ENCODE measurements around the gene FHL3. TPM values are rescaled to one million over a fixed set of nuclear protein-coding genes. Genes with fewer than 3 reads are reported as not detected.

FHL3 gene
- total RNA-seq, 1 donor from 2014 or later = 17.6 TPM

DNA sequence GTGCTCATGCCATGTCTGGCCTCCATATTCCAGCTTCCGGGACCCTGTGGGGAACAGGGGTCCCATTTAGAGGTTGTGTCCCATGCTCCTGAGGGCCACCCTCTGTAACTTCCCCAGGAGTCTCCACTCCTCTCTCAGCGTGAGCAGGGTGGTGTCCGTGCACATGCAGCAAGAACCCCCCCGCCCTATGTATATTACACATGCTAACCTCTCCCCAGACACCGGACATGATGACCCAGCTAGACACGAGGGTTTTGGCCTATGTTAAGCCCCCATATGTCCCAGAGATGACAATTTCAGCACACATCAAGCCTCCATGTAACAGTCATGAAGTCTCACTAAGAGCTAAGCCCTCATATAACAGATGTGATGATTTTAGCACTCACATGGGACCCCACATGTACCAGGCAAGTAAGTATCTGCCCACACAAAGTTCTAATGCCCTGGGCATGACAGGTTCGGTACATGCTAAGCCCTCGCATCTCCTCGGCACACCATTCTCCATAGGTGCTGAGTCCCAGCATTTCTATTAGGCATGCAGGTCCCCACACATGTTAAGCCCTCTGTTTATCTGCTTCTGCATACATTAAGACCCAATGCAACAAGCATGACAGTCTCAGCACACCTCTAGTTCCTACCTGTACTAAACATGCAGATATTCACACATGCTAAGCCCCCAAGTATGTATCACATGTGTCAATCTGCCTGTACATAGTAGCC is 7.1 kb downstream of the FHL3 start:
- Mint-ChIP-seq H3K4me3 (ENCODE audit: low read depth) (no peak overlapping the region), H3K27me3 (no peaks in the 10 kb centered on the region), H3K27ac (no peak overlapping the region), H3K9me3 (ENCODE audit: low read depth) (no peaks in the 10 kb centered on the region), H3K4me1 (ENCODE audit: low read depth) (peaks cover 12% of the 10 kb centered on the region), H3K36me3 (ENCODE audit: insufficient read depth) (peaks cover 4% of the 10 kb centered on the region)
- TF ChIP-seq, protein P1, sequence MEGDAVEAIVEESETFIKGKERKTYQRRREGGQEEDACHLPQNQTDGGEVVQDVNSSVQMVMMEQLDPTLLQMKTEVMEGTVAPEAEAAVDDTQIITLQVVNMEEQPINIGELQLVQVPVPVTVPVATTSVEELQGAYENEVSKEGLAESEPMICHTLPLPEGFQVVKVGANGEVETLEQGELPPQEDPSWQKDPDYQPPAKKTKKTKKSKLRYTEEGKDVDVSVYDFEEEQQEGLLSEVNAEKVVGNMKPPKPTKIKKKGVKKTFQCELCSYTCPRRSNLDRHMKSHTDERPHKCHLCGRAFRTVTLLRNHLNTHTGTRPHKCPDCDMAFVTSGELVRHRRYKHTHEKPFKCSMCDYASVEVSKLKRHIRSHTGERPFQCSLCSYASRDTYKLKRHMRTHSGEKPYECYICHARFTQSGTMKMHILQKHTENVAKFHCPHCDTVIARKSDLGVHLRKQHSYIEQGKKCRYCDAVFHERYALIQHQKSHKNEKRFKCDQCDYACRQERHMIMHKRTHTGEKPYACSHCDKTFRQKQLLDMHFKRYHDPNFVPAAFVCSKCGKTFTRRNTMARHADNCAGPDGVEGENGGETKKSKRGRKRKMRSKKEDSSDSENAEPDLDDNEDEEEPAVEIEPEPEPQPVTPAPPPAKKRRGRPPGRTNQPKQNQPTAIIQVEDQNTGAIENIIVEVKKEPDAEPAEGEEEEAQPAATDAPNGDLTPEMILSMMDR (IDR thresholded peaks at IDR 0.05; ENCODE audit: unreplicated experiment) = no peak
- no peak for DNase-seq (ENCODE audit: low spot score, unreplicated experiment)

DNA sequence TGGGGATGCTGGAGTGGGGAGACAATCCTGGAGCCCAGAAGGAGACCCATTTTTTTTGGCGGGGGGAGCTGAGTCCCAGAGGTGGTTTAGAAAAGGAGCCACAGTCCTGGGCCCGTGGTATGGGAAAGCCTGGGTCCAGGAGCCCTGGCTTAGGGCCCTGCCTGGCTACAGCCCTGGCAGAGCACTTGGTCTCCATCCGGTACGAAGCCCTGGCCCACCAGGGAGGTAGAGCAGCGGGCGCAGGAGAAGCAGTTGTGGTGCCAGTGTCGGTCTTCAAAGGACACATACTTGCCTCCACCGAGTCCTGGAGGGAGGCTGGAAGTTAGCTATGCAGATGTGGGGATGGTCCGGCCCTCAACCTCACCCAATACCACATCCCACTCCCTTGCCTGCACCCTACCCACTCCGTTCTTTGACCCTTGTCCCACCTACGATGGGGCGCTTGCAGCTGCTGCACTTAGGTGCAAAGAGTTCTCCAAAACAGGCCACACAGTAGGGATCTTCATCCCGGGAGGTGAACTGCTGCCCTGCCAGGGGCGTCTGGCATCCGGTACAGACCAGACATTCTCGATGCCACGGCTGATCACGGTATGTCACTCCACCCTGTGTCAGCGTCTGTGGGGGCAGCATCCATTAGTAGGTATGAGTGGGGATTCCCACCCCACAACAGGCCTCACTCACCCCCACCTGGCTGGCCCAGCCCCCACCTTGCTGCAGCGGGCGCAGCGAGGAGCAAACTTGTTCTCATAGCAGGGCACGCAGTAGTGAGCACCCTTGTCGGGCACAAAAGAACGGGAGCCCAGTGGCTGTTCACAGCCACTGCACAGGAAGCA is 7.8 kb downstream of the FHL3 start:
- H3K27me3 Mint-ChIP-seq = no peaks in the 10 kb centered on the region
- TF ChIP-seq, protein P1 (IDR thresholded peaks at IDR 0.05; ENCODE audit: unreplicated experiment) = no peak
- H3K4me3 Mint-ChIP-seq (ENCODE audit: low read depth) = no peak overlapping the region
- H3K36me3 Mint-ChIP-seq (ENCODE audit: insufficient read depth) = peaks cover 4% of the 10 kb centered on the region
- no peak overlapping the region for H3K27ac Mint-ChIP-seq
- peaks cover 12% of the 10 kb centered on the region for H3K4me1 Mint-ChIP-seq (ENCODE audit: low read depth)
- H3K9me3 Mint-ChIP-seq (ENCODE audit: low read depth) = no peaks in the 10 kb centered on the region
- DNase-seq (ENCODE audit: low spot score, unreplicated experiment) = no peak

DNA sequence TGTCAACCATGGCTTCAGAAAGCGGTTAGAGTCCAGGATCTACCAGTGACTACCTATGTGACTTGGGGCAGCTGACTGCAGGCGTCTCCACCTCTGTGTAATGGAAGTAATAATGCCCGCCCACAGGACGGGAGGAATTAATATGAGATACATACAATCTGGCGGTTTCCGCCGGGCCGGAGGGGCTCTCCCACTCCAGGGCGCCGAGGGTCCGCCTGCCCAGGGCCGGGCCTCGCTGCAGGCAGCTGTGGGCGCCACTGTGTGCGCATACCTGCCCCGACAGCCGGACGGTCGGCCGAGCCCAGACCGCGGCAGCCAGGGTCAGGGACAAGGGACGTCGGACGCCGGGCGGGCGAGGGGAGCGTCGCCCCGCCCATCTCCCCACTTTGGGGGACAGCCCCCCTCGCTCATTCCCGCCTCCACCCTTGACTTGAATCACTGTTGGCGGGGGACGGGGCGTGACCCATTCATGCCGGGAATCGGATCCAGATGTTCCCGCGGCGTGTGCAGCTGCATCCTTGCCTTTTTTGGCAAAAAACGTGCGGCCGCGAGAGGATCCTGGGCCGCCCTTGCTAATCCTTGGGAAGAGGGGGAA is 9.5 kb downstream of the FHL3 start:
- TF ChIP-seq, protein P1 (IDR thresholded peaks at IDR 0.05; ENCODE audit: unreplicated experiment) = no peak
- Mint-ChIP-seq H3K4me1 (ENCODE audit: low read depth) (peaks cover 11% of the 10 kb centered on the region), H3K36me3 (ENCODE audit: insufficient read depth) (peaks cover 4% of the 10 kb centered on the region), H3K9me3 (ENCODE audit: low read depth) (no peaks in the 10 kb centered on the region), H3K27me3 (no peaks in the 10 kb centered on the region), H3K4me3 (ENCODE audit: low read depth) (peak overlapping the region; percentile 62), H3K27ac (no peak overlapping the region)
- DNase-seq (ENCODE audit: low spot score, unreplicated experiment) = no peak

DNA sequence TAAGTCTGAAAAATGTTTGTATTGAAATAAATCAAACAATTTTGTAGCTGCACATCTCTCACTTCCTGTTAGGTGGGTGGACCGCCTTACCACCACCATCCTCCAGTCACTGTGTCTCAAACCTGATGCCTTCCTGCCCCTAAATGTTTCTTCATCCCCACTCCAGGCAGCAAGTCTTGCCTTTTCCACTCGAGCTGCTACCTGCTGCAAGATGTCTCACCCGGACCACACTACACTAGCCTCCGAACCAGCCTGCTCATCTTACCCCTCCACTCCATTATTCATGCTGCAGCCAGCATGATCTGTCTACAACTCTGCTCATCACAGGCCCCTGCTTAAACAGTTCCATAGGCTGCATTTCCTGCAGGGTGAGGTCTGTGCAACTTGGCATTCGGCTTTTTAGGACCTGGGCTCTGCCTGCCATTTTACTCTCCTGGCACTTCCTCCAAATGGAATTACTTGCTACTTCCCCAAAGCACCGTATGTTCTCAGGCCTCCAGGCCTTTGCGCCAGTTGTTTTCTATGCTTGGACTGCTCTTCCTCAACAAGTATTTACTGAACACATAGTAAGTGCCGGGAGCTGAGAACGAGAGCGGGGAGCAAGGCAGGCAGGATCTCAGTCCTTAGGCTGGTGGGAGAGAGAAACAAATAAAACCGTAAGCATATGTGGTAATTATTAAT is 10.3 kb downstream of the FHL3 start:
- Mint-ChIP-seq H3K4me3 (ENCODE audit: low read depth) (no peak overlapping the region), H3K4me1 (ENCODE audit: low read depth) (peaks cover 5% of the 10 kb centered on the region), H3K9me3 (ENCODE audit: low read depth) (no peaks in the 10 kb centered on the region), H3K27ac (no peak overlapping the region), H3K27me3 (no peaks in the 10 kb centered on the region), H3K36me3 (ENCODE audit: insufficient read depth) (peaks cover 4% of the 10 kb centered on the region)
- no peak for DNase-seq (ENCODE audit: low spot score, unreplicated experiment)
- TF ChIP-seq, protein P1 (IDR thresholded peaks at IDR 0.05; ENCODE audit: unreplicated experiment) = no peak

Measured in progenitor cell of endocrine pancreas (in vitro differentiated cells).